ENCODE results near the gene PANK4.

PANK4 gene

DNA sequence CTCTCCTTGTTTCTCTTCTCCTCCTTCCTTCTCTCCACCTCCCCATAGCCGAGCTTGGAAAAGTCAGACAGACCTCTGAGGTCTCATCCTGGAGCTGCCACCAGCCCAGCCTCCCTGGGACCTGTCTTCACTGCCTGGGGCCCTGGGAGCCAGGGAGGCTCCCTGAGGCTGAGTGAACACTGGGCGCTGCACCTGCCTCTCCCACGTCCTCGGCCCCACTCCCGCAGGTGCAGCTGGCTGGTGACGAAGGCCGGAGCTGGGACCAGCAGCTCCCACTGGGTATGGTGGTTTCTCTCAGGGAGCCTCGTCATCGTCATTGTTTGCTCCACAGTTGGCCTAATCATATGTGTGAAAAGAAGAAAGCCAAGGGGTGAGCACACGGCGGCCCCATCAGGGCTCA, 35.0 kb upstream of the PANK4 start:
- no peak overlapping the region for H3K27ac ChIP-seq (ENCODE audit: low read depth, low read length)
- H3K4me1 ChIP-seq (ENCODE audit: control insufficient read depth, low read length), result peaks cover 9% of the 10 kb centered on the region
- H4K20me1 ChIP-seq (ENCODE audit: control insufficient read depth, insufficient read depth, low read depth, low read length), result no peaks in the 10 kb centered on the region

DNA sequence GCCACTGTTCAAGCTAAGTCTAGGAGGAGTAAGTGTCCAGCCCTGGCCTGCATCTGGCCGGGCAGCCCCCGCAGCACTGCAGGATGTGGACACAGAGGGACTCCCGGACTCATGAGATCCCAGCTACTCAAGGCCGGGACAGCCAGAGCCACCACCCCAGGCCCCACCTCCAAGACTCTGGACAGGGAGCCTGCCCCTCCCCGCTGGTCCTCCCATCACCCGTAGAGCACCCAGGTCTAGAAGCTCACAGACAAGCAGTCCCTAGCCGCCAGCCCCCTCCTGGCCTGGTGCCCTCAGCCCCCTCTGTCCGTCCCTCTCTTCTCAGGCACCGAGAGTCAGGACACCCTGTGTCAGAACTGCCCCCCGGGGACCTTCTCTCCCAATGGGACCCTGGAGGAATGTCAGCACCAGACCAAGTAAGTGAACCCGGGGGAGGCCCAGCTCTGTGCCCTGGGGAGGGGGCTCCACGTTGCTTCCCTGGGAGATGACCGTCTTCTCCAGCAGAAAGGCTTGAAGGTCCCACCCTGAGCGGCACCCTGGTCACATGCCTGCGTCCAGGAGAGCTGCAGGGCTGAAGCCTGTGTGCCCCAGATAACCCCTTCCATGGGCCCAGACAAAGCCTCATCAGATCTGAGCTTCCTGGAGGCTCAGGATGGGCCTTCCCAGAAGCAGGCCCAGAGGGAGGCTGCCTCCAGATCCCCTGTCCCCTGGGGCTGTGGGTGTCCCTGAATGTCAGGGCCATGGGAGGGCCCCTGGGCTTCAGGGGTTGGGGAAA, 34.1 kb upstream of the PANK4 start:
- no peak overlapping the region for H3K4me3 ChIP-seq (ENCODE audit: low read length)
- H3K4me1 ChIP-seq (ENCODE audit: control insufficient read depth, low read length), result peaks cover 18% of the 10 kb centered on the region
- no peaks in the 10 kb centered on the region for H3K79me2 ChIP-seq (ENCODE audit: control insufficient read depth, low read length)
- no peaks in the 10 kb centered on the region for H3K36me3 ChIP-seq (ENCODE audit: control insufficient read depth, low read length)
- H4K20me1 ChIP-seq (ENCODE audit: control insufficient read depth, insufficient read depth, low read depth, low read length), result no peaks in the 10 kb centered on the region
- H3K27me3 ChIP-seq (ENCODE audit: control insufficient read depth, low read length), result no peaks in the 10 kb centered on the region
- H3K27ac ChIP-seq (ENCODE audit: low read depth, low read length), result no peak overlapping the region
- H3F3A ChIP-seq (ENCODE audit: control insufficient read depth, insufficient read depth), result no peaks in the 10 kb centered on the region
- no peak overlapping the region for H3K4me2 ChIP-seq (ENCODE audit: low read length)
- no peak for TF ChIP-seq EZH2phosphoT487 (IDR thresholded peaks at IDR 0.05; ENCODE audit: borderline replicate concordance, low read length)
- TF ChIP-seq, protein P1, sequence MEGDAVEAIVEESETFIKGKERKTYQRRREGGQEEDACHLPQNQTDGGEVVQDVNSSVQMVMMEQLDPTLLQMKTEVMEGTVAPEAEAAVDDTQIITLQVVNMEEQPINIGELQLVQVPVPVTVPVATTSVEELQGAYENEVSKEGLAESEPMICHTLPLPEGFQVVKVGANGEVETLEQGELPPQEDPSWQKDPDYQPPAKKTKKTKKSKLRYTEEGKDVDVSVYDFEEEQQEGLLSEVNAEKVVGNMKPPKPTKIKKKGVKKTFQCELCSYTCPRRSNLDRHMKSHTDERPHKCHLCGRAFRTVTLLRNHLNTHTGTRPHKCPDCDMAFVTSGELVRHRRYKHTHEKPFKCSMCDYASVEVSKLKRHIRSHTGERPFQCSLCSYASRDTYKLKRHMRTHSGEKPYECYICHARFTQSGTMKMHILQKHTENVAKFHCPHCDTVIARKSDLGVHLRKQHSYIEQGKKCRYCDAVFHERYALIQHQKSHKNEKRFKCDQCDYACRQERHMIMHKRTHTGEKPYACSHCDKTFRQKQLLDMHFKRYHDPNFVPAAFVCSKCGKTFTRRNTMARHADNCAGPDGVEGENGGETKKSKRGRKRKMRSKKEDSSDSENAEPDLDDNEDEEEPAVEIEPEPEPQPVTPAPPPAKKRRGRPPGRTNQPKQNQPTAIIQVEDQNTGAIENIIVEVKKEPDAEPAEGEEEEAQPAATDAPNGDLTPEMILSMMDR (IDR thresholded peaks at IDR 0.05; ENCODE audit: low read depth, low read length, poor library complexity, severe bottlenecking), result no peak
- H3K9me3 ChIP-seq (ENCODE audit: control insufficient read depth, insufficient read depth, low read length), result no peaks in the 10 kb centered on the region
- no peaks in the 10 kb centered on the region for H3K9me2 ChIP-seq (replicated peaks; ENCODE audit: control insufficient read depth, low read length)

More for the DNA sequence above, 35.0 kb upstream of the PANK4 start:
- TF ChIP-seq, protein P1 (IDR thresholded peaks at IDR 0.05; ENCODE audit: low read depth, low read length, poor library complexity, severe bottlenecking), result no peak
- TF ChIP-seq EZH2phosphoT487 (IDR thresholded peaks at IDR 0.05; ENCODE audit: borderline replicate concordance, low read length), result no peak
- no peaks in the 10 kb centered on the region for H3K27me3 ChIP-seq (ENCODE audit: control insufficient read depth, low read length)
- H3K9me3 ChIP-seq (ENCODE audit: control insufficient read depth, insufficient read depth, low read length), result no peaks in the 10 kb centered on the region
- no peak overlapping the region for H3K4me3 ChIP-seq (ENCODE audit: low read length)
- H3K4me2 ChIP-seq (ENCODE audit: low read length), result no peak overlapping the region
- H3K36me3 ChIP-seq (ENCODE audit: control insufficient read depth, low read length), result no peaks in the 10 kb centered on the region
- H3F3A ChIP-seq (ENCODE audit: control insufficient read depth, insufficient read depth), result no peaks in the 10 kb centered on the region
- H3K79me2 ChIP-seq (ENCODE audit: control insufficient read depth, low read length), result no peaks in the 10 kb centered on the region
- no peaks in the 10 kb centered on the region for H3K9me2 ChIP-seq (replicated peaks; ENCODE audit: control insufficient read depth, low read length)

DNA sequence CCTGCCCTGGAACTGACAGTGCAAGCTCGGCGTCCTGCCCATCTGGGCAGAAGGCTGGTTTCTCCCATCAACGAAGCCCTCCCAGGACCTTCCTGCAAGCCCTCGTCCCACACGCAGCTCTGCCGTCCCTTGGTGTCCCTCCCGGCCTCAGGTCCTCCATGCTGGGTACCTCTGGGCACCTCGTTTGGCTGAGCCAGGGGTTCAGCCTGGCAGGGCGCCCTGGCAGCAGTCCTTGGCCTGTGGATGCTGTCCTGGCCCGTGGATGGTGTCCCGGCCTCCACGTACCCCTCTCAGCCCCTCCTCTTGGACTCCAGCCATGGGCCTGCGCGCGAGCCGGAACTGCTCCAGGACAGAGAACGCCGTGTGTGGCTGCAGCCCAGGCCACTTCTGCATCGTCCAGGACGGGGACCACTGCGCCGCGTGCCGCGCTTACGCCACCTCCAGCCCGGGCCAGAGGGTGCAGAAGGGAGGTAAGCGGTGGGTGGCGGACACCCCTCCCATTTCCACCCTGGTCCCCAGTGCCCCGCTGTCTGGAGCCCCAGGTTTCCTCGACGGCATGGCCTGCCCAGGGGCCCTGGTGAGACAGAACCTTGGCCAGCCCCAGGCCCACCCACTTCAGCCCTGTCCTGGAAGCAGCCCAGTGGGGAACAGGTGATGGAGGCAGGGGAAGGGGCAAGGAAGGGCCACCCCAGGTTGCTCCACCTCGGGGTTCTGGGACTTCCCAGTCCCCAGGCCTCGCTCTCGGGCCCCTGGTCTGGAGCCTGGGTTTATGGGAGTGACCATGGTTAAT, 33.3 kb upstream of the PANK4 start:
- no peaks in the 10 kb centered on the region for H3K36me3 ChIP-seq (ENCODE audit: control insufficient read depth, low read length)
- H3K9me3 ChIP-seq (ENCODE audit: control insufficient read depth, insufficient read depth, low read length), result no peaks in the 10 kb centered on the region
- H3K79me2 ChIP-seq (ENCODE audit: control insufficient read depth, low read length), result no peaks in the 10 kb centered on the region
- TF ChIP-seq, protein P1 (IDR thresholded peaks at IDR 0.05; ENCODE audit: low read depth, low read length, poor library complexity, severe bottlenecking), result no peak
- no peak for TF ChIP-seq EZH2phosphoT487 (IDR thresholded peaks at IDR 0.05; ENCODE audit: borderline replicate concordance, low read length)
- H3K9me2 ChIP-seq (replicated peaks; ENCODE audit: control insufficient read depth, low read length), result no peaks in the 10 kb centered on the region
- no peaks in the 10 kb centered on the region for H3F3A ChIP-seq (ENCODE audit: control insufficient read depth, insufficient read depth)
- no peak overlapping the region for H3K4me2 ChIP-seq (ENCODE audit: low read length)
- H4K20me1 ChIP-seq (ENCODE audit: control insufficient read depth, insufficient read depth, low read depth, low read length), result no peaks in the 10 kb centered on the region
- no peak overlapping the region for H3K4me3 ChIP-seq (ENCODE audit: low read length)
- no peak overlapping the region for H3K27ac ChIP-seq (ENCODE audit: low read depth, low read length)
- H3K4me1 ChIP-seq (ENCODE audit: control insufficient read depth, low read length), result peaks cover 26% of the 10 kb centered on the region
- H3K27me3 ChIP-seq (ENCODE audit: control insufficient read depth, low read length), result no peaks in the 10 kb centered on the region

Measured in DOHH2 (cell line).